ENCODE data around the gene CLIP3. TPM values are rescaled to one million over a fixed set of nuclear protein-coding genes. Genes with fewer than 3 reads are reported as not detected.
A peak's percentile ranks its signal among the peaks of the same experiment; 100 is the strongest.

CLIP3 gene
- total and polyA plus RNA-seq, 9 of the 15 experiments (the other 6 are each of a cell fraction or from before 2014, with no cell fraction given) = 0.01 to 0.50 (median 0.15) TPM; not detected in 1

DNA sequence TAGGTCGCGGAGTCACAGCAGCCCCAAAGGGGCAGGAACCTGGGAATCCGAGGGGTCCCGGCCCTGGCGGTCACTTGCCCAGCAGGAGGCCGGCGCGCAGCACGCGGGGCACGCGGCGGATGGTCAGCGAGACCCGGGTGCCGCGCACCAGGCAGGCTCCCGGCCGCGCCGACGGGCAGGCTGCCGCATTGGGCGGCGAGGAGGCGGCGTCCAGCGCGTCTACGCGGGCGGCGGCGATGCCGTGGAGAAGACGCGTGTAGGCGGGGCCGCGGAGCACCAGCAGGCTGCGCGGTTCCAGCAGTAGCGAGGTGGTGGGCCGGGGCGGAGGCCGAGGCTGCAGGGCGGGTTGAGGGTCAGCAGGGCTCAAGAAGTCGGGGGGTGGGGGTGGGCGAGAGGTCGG, 23.5 kb downstream of the CLIP3 start:
- Histone ChIP-seq H3K4me3 (no peak overlapping the region), H3K4me1 (replicated peaks in 1 of 2; ENCODE audit: control insufficient read depth in 2 of 2, insufficient read depth in 2 of 2, low read length in 2 of 2) (peaks cover 5 to 23% of the 10 kb centered on the region in 2 experiments; a peak in 2 of 5 replicates), H3K9ac (ENCODE audit: insufficient read depth in 1 of 2, low read depth in 2 of 2, low read length in 2 of 2) (no peak overlapping the region), H2AFZ (ENCODE audit: low read depth, low read length) (no peak overlapping the region), H3K27me3 (ENCODE audit: control insufficient read depth in 2 of 2, insufficient read depth in 2 of 2, low read length in 2 of 2) (no peaks in the 10 kb centered on the region), H3K4me2 (ENCODE audit: insufficient read depth, low read length) (no peak overlapping the region), H3K36me3 (ENCODE audit: control insufficient read depth, insufficient read depth, low read length) (0 out of 3 replicates have a peak, but pooled peaks cover 2% of the 10 kb centered on the region), H3K9me1 (ENCODE audit: control insufficient read depth, insufficient read depth, low read length) (no peaks in the 10 kb centered on the region), H4K20me1 (replicated peaks; ENCODE audit: control insufficient read depth, insufficient read depth, low read length) (no peaks in the 10 kb centered on the region), H3K79me2 (ENCODE audit: control insufficient read depth, insufficient read depth, low read length) (peaks cover 13% of the 10 kb centered on the region), H3K9me3 (replicated peaks; ENCODE audit: control insufficient read depth, insufficient read depth, low read depth, low read length) (no peaks in the 10 kb centered on the region), H3K27ac (ENCODE audit: extremely low read depth, low read depth, low read length) (no peak overlapping the region)
- DNase-seq (ENCODE audit: extremely low read depth in 1 of 4, low spot score in 3 of 4) = no peak
- POLR2A ChIA-PET = no interaction called here
- intact Hi-C loops (cut with micrococcal nuclease) (no loop called here), in situ Hi-C loops (cut with MboI) (no loop called here)
- no TSS peak for BruUV-seq (replicated peaks)
- 97% methylated on average over 27 of the region's 50 CpGs for WGBS (ENCODE audit: insufficient coverage, low coverage, missing lambda C conversion rate)
- no peak for ATAC-seq
- CTCF ChIA-PET (ENCODE audit: low intra/inter-chr PET ratio) = no interaction called here
- no peak for TF ChIP-seq ZNF780A (CRISPR knock-in tag; IDR thresholded peaks at IDR 0.05)
- TF ChIP-seq POLR2G (IDR thresholded peaks at IDR 0.05; ENCODE audit: low read depth, low read length) = 0 out of 2 replicates have a peak, but pooled peaks have one; percentile 26
- no peak for FAIRE-seq

DNA sequence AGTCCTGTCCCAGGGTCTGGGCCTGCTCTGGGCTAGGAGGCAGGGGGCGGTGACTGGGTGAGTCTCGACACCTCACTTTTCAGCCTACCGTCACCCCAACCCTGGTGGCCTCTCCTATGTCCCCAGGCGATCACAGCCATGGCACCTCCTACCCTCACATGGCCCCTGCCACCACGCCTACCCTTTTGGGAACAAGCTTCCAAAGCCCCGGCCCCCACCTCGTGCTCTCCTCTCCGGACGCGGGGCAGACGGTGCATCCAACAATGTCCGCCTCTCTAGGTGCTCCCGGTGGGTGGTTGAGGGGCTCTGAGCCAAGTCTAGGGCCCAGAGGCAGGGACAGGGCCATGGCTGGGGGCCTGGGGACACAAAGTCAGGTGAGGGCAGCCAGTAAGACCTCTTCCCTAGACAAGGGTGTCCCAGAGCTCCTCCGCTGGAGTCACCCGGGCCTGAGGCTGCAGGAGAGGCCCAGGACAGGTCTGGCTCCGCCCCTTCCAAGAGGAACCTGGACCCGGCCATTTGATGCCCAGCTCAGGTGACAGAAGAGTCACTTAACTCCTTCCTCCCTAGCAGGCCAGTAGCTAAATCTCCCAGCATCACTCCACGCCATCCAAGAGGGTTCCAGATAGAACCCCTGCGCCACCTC, 24.2 kb downstream of the CLIP3 start, which contains the start of gene SYNE4:
SYNE4 (minus strand) TSS at position 478 of the 643 bp plus-strand sequence; CDS start at position 346, 132 bp downstream.
- Histone ChIP-seq H3K9me1 (ENCODE audit: control insufficient read depth, insufficient read depth, low read length) (no peaks in the 10 kb centered on the region), H3K27ac (ENCODE audit: extremely low read depth, low read depth, low read length) (no peak within 1 kb of the TSS), H3K79me2 (ENCODE audit: control insufficient read depth, insufficient read depth, low read length) (peaks cover 8% of the 10 kb centered on the region), H3K9me3 (replicated peaks; ENCODE audit: control insufficient read depth, insufficient read depth, low read depth, low read length) (no peaks in the 10 kb centered on the region), H3K27me3 (ENCODE audit: control insufficient read depth in 2 of 2, insufficient read depth in 2 of 2, low read length in 2 of 2) (no peaks in the 10 kb centered on the region), H3K4me2 (ENCODE audit: insufficient read depth, low read length) (no peak within 1 kb of the TSS), H4K20me1 (replicated peaks; ENCODE audit: control insufficient read depth, insufficient read depth, low read length) (no peaks in the 10 kb centered on the region), H3K36me3 (ENCODE audit: control insufficient read depth, insufficient read depth, low read length) (0 out of 3 replicates have a peak, but pooled peaks cover 2% of the 10 kb centered on the region), H3K9ac (ENCODE audit: insufficient read depth in 1 of 2, low read depth in 2 of 2, low read length in 2 of 2) (peak within 1 kb of the TSS in 1 of 2 experiments; percentile 32; a peak in 1 of 4 replicates), H2AFZ (ENCODE audit: low read depth, low read length) (no peak within 1 kb of the TSS), H3K4me1 (replicated peaks in 1 of 2; ENCODE audit: control insufficient read depth in 2 of 2, insufficient read depth in 2 of 2, low read length in 2 of 2) (peaks cover 5 to 23% of the 10 kb centered on the region in 2 experiments; a peak in 2 of 5 replicates), H3K4me3 (no peak within 1 kb of the TSS)
- no peak for DNase-seq (ENCODE audit: extremely low read depth in 1 of 4, low spot score in 3 of 4)
- 82% methylated on average over 18 of the region's 19 CpGs for WGBS (ENCODE audit: insufficient coverage, low coverage, missing lambda C conversion rate)
- CTCF ChIA-PET (ENCODE audit: low intra/inter-chr PET ratio) = no interaction called here
- in situ Hi-C loops (cut with MboI) = no loop called here
- intact Hi-C loops (cut with micrococcal nuclease) = no loop called here
- no TSS peak for BruUV-seq (replicated peaks)
- no peak for FAIRE-seq
- POLR2A ChIA-PET = no interaction called here
- ATAC-seq = no peak
- no peak for TF ChIP-seq NUFIP1 (IDR thresholded peaks at IDR 0.05; ENCODE audit: partially characterized antibody)
- peak; percentile 37; the same call in 1 of the 2 replicates for TF ChIP-seq RBFOX2 (IDR thresholded peaks at IDR 0.05; ENCODE audit: low read depth, low read length)
- no peak for TF ChIP-seq ZSCAN32 (CRISPR knock-in tag; IDR thresholded peaks at IDR 0.05)
- TF ChIP-seq FOXA3 (CRISPR knock-in tag; conservative IDR thresholded peaks at IDR 0.05 in 1 of 2, IDR thresholded peaks at IDR 0.05 in 1 of 2) = no peak
- TF ChIP-seq POLR2G (IDR thresholded peaks at IDR 0.05; ENCODE audit: low read depth, low read length) = 0 out of 2 replicates have a peak, but pooled peaks have one; percentile 40

All from K562 (cell line).